ENCODE measurements around the gene UNC5B. TPM values are rescaled to one million over a fixed set of nuclear protein-coding genes. Genes with fewer than 3 reads are reported as not detected.

The UNC5B gene
- total and polyA plus RNA-seq, 10 donors = 0.74 to 21.1 (median 11.3) TPM

GRCh38 chr10:71277914-71278665 is 65.7 kb downstream of the UNC5B start:
- Histone ChIP-seq H3K27me3 (replicated peaks in 1 of 7) (no peaks in the 10 kb centered on the region), H3K4me3 (no peak overlapping the region), H3K4me1 (peaks cover 0 to 45% (median 22%) of the 10 kb centered on the region in 6 donors), H3K9me3 (no peaks in the 10 kb centered on the region), H3K27ac (peak overlapping the region in 3 of 8 donors; percentile 60 to 69 (median 67)), H3K36me3 (peaks cover 0 to 8% (median 0%) of the 10 kb centered on the region in 6 donors)
- no peak for DNase-seq
- intact Hi-C loops (cut with DNase I; ENCODE audit: low total_unique reads) = no loop called here
- no peak for TF ChIP-seq CTCF (IDR thresholded peaks at IDR 0.05 in 8 of 11, conservative IDR thresholded peaks at IDR 0.05 in 3 of 11)
- TF ChIP-seq POLR2AphosphoS5 (IDR thresholded peaks at IDR 0.05) = no peak
- no peak for TF ChIP-seq POLR2A (IDR thresholded peaks at IDR 0.05)
- 88 to 95% (median 90%) methylated on average over 11 of the region's 11 CpGs for WGBS, 5 donors

GRCh38 chr10:71278691-71279588 is 66.6 kb downstream of the UNC5B start:
- WGBS, 5 donors = 71 to 82% (median 80%) methylated on average over 16 to 19 of the region's 19 CpGs
- peaks cover 0 to 8% (median 0%) of the 10 kb centered on the region in 6 donors for H3K36me3 ChIP-seq
- DNase-seq = no peak
- H3K27me3 ChIP-seq (replicated peaks in 1 of 7) = no peaks in the 10 kb centered on the region
- peaks cover 0 to 50% (median 22%) of the 10 kb centered on the region in 6 donors for H3K4me1 ChIP-seq
- intact Hi-C loops (cut with DNase I; ENCODE audit: low total_unique reads) = no loop called here
- H3K9me3 ChIP-seq = no peaks in the 10 kb centered on the region
- TF ChIP-seq POLR2A (IDR thresholded peaks at IDR 0.05) (no peak), POLR2AphosphoS5 (IDR thresholded peaks at IDR 0.05) (no peak), CTCF (IDR thresholded peaks at IDR 0.05 in 8 of 11, conservative IDR thresholded peaks at IDR 0.05 in 3 of 11) (no peak)
- peak overlapping the region in 7 of 8 donors; percentile 22 to 69 (median 60) for H3K27ac ChIP-seq
- no peak overlapping the region for H3K4me3 ChIP-seq

DNA sequence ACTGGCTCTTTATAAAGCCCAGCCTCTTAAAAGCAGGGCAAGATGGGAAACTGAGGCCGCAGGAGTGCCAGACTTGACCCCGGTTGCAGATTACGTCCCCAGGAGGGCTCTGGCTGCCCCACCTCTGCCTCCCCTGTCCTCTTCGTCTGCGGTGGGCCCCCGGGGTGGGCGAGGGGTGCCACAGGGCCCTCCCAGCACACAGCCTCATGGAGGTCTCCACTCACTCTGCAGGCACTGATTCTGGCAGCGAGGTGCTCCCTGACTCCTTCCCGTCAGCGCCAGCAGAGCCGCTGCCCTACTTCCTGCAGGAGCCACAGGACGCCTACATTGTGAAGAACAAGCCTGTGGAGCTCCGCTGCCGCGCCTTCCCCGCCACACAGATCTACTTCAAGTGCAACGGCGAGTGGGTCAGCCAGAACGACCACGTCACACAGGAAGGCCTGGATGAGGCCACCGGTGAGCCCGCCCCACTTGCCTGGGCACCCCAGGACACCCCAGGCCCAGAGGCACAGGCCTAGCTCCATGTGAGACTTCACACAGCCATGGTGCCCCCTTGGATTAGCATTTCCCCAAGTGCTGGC is 67.3 kb downstream of the UNC5B start:
- TF ChIP-seq POLR2AphosphoS5 (IDR thresholded peaks at IDR 0.05) (peak in 1 of 3 donors; percentile 21), CTCF (IDR thresholded peaks at IDR 0.05 in 8 of 11, conservative IDR thresholded peaks at IDR 0.05 in 3 of 11) (no peak), POLR2A (IDR thresholded peaks at IDR 0.05) (no peak)
- peak overlapping the region in 7 of 8 donors; percentile 22 to 69 (median 60) for H3K27ac ChIP-seq
- intact Hi-C loops (cut with DNase I; ENCODE audit: low total_unique reads) = loop anchor here (10.0 kb wide), 1 partner anchor 355 kb away; no protein-coding TSS in a partner anchor
- DNase-seq = no peak
- peaks cover 0 to 8% (median 0%) of the 10 kb centered on the region in 6 donors for H3K36me3 ChIP-seq
- WGBS, 5 donors = 70 to 91% (median 85%) methylated on average over 13 to 22 of the region's 22 CpGs
- no peaks in the 10 kb centered on the region for H3K9me3 ChIP-seq
- no peaks in the 10 kb centered on the region for H3K27me3 ChIP-seq (replicated peaks in 1 of 7)
- H3K4me1 ChIP-seq = peaks cover 0 to 50% (median 22%) of the 10 kb centered on the region in 6 donors
- H3K4me3 ChIP-seq = no peak overlapping the region
